HCT116 (cell line): ENCODE measurements around the gene TSC22D1. TPM values are rescaled to one million over a fixed set of nuclear protein-coding genes. Genes with fewer than 3 reads are reported as not detected.

Experiments
- ATAC-seq: fragments of 200-7000 bp; cut with Tn5 transposase; 2 replicates; pipeline ENCODE4 v1.9.1; 2020; ENCODE audit warnings: mild to moderate bottlenecking, moderate library complexity
- BruUV-seq: library from RNA; stranded (reverse); fragments of 400-500 nt; replicated peaks from 2 replicates; lab custom pipeline; 2021; lab: Mats Ljungman, UMichigan
- CTCF ChIA-PET: fragments of 300-600 bp; sonication (Branson Sonifier 250); formaldehyde crosslinking; loops from one replicate; lab custom pipeline; 2021; ENCODE audit warnings: antibody characterized with exemption; lab: Charles Lee
- POLR2A ChIA-PET: fragments of 300-600, 350-600 bp; sonication (Branson Sonifier 250); formaldehyde crosslinking; loops from one replicate; lab custom pipeline; 2021; ENCODE audit warnings: antibody characterized with exemption; lab: Charles Lee
- RAD21 ChIA-PET, 2 experiments: fragments of 300-600 bp; sonication (Branson Sonifier 250); formaldehyde crosslinking; loops; one replicate each; lab custom pipeline; 2023; ENCODE audit warnings: low total read pairs in 2 of 2; ENCODE audit not compliant: uncharacterized antibody in 2 of 2, unreplicated experiment in 2 of 2, low non-redundant PET in 1 of 2; lab: Charles Lee
- DNase-seq: peaks from one replicate; pipeline ENCODE4 v3.0.0-alpha.2; 2010; ENCODE audit warnings: low read depth, low spot score
- H2AFZ ChIP-seq: fragments of 200-600 bp; shearing (Covaris generic), sonication (generic); 2 replicates; pipeline ENCODE4 v1.6.1; 2017; ENCODE audit warnings: low read depth, mixed run types, mixed read lengths, antibody characterized with exemption, low read length; ENCODE audit not compliant: poor library complexity, severe bottlenecking
- H3K27ac ChIP-seq: 2 replicates; pipeline ENCODE4 v1.5.1; 2012; ENCODE audit warnings: low read depth, low read length
- H3K27me3 ChIP-seq: fragments of 200-600 bp; sonication (generic); 2 replicates; pipeline ENCODE4 v1.6.1; 2016; ENCODE audit warnings: mixed run types, low read length, mixed read lengths; ENCODE audit not compliant: insufficient read depth
- H3K36me3 ChIP-seq, 2 experiments: fragments of 200-500 bp in 1 of 2; fragments of 200-600 bp in 1 of 2; sonication (Bioruptor generic) in 1 of 2; sonication (generic) in 1 of 2; 2 replicates each; pipeline versions ENCODE4 v1.5.1 to v1.6.1; 2014 to 2016; ENCODE audit warnings: low read length in 2 of 2, inconsistent platforms in 1 of 2, mixed read lengths in 1 of 2, mixed run types in 1 of 2; ENCODE audit not compliant: insufficient read depth in 2 of 2, control insufficient read depth in 1 of 2
- H3K4me1 ChIP-seq, 2 experiments: fragments of 200-600 bp in 1 of 2; sonication (generic) in 1 of 2; 2 replicates each; pipeline versions ENCODE4 v1.5.1 to v1.6.1; 2012 to 2017; ENCODE audit warnings: low read length in 2 of 2, inconsistent platforms in 1 of 2, mild to moderate bottlenecking in 1 of 2, mixed read lengths in 1 of 2, mixed run types in 1 of 2, moderate library complexity in 1 of 2; ENCODE audit not compliant: insufficient read depth in 2 of 2, control insufficient read depth in 1 of 2
- H3K4me2 ChIP-seq: fragments of 200-600 bp; sonication (generic); 2 replicates; pipeline ENCODE4 v1.6.1; 2017; ENCODE audit warnings: mixed run types, low read length, mixed read lengths
- H3K4me3 ChIP-seq, 2 experiments: fragments of 200-600 bp in 1 of 2; sonication (generic) in 1 of 2; replicated peaks in 1 of 2; 2 replicates each; pipeline ENCODE4 v1.5.1; 2011 to 2016; ENCODE audit warnings: low read length in 2 of 2, control low read depth in 1 of 2, low read depth in 1 of 2, mild to moderate bottlenecking in 1 of 2, mixed read lengths in 1 of 2, mixed run types in 1 of 2
- H3K79me2 ChIP-seq: fragments of 200-600 bp; sonication (generic); 2 replicates; pipeline ENCODE4 v1.6.1; 2017; ENCODE audit warnings: mild to moderate bottlenecking, mixed run types, low read length, moderate library complexity, mixed read lengths; ENCODE audit not compliant: insufficient read depth
- H3K9ac ChIP-seq: fragments of 200-600 bp; sonication (generic); 2 replicates; pipeline ENCODE4 v1.6.1; 2016; ENCODE audit warnings: low read length, mixed read lengths
- H3K9me2 ChIP-seq: fragments of 200-600 bp; sonication (generic), shearing (Covaris generic); 2 replicates; pipeline ENCODE4 v1.6.1; 2017; ENCODE audit warnings: mixed run types, mild to moderate bottlenecking, moderate library complexity; ENCODE audit not compliant: insufficient read depth
- H3K9me3 ChIP-seq, 2 experiments: fragments of 200-500 bp in 1 of 2; fragments of 200-600 bp in 1 of 2; sonication (Bioruptor generic) in 1 of 2; sonication (generic) in 1 of 2; 2 replicates each; pipeline ENCODE4 v1.6.1; 2014 to 2017; ENCODE audit warnings: low read length in 2 of 2, mixed read lengths in 2 of 2, inconsistent platforms in 1 of 2, low read depth in 1 of 2, mild to moderate bottlenecking in 1 of 2, mixed run types in 1 of 2, moderate library complexity in 1 of 2; ENCODE audit not compliant: control insufficient read depth in 1 of 2, insufficient read depth in 1 of 2
- H4K20me1 ChIP-seq: fragments of 200-600 bp; sonication (generic), shearing (Covaris generic); 2 replicates; pipeline ENCODE4 v1.6.1; 2017; ENCODE audit warnings: mixed run types, mild to moderate bottlenecking, moderate library complexity; ENCODE audit not compliant: insufficient read depth
- ATF3 ChIP-seq: IDR thresholded peaks from 2 replicates; pipeline ENCODE4 v1.6.1; 2012
- CBX3 ChIP-seq: IDR thresholded peaks from 2 replicates; pipeline ENCODE4 v1.6.1; 2012; ENCODE audit warnings: low read depth
- CEBPB ChIP-seq: IDR thresholded peaks from 2 replicates; pipeline ENCODE4 v1.6.1; 2012; ENCODE audit warnings: low read depth
- CTCF ChIP-seq, 3 experiments: fragments of 200-600 bp in 1 of 3; sonication (generic) in 1 of 3; IDR thresholded peaks in 2 of 3; conservative IDR thresholded peaks in 1 of 3; 2 replicates each; pipeline ENCODE4 v1.5.1; 2012 to 2017; ENCODE audit warnings: low read depth in 2 of 3, low read length in 2 of 3, antibody characterized with exemption in 1 of 3, borderline replicate concordance in 1 of 3, control low read depth in 1 of 3, mild to moderate bottlenecking in 1 of 3, mixed read lengths in 1 of 3, mixed run types in 1 of 3, moderate library complexity in 1 of 3; ENCODE audit not compliant: insufficient read depth in 1 of 3
- EGR1 ChIP-seq: IDR thresholded peaks from 2 replicates; pipeline ENCODE4 v1.6.1; 2012; ENCODE audit warnings: low read depth
- ELF1 ChIP-seq: IDR thresholded peaks from 2 replicates; pipeline ENCODE4 v1.6.1; 2012; ENCODE audit warnings: low read depth, borderline replicate concordance
- EZH2 ChIP-seq: fragments of 200-600 bp; sonication (generic); IDR thresholded peaks from 2 replicates; pipeline ENCODE4 v1.6.1; 2017; ENCODE audit warnings: antibody characterized with exemption, mixed run types
- FOSL1 ChIP-seq: IDR thresholded peaks from 2 replicates; pipeline ENCODE4 v1.6.1; 2012; ENCODE audit warnings: low read depth
- JUND ChIP-seq: IDR thresholded peaks from 2 replicates; pipeline ENCODE4 v1.6.1; 2012
- MAX ChIP-seq: IDR thresholded peaks from 2 replicates; pipeline ENCODE4 v1.6.1; 2012
- POLR2A ChIP-seq: IDR thresholded peaks from 2 replicates; pipeline ENCODE4 v1.7.0; 2011; ENCODE audit warnings: borderline replicate concordance; ENCODE audit not compliant: insufficient read depth, insufficient read length; ENCODE audit errors: extremely low read depth
- RAD21 ChIP-seq: IDR thresholded peaks from 2 replicates; pipeline ENCODE4 v1.6.1; 2012; ENCODE audit warnings: low read depth, mild to moderate bottlenecking
- REST ChIP-seq: IDR thresholded peaks from 2 replicates; pipeline ENCODE4 v1.6.1; 2012; ENCODE audit warnings: low read depth
- SIN3A ChIP-seq: IDR thresholded peaks from 2 replicates; pipeline ENCODE4 v1.6.1; 2012; ENCODE audit warnings: low read depth
- SP1 ChIP-seq: IDR thresholded peaks from 2 replicates; pipeline ENCODE4 v1.6.1; 2012; ENCODE audit warnings: low read depth
- SRF ChIP-seq: IDR thresholded peaks from 2 replicates; pipeline ENCODE4 v1.6.1; 2012; ENCODE audit warnings: low read depth
- YY1 ChIP-seq: IDR thresholded peaks from 2 replicates; pipeline ENCODE4 v1.6.1; 2011; ENCODE audit warnings: low read length, low read depth, moderate library complexity, mild to moderate bottlenecking; ENCODE audit not compliant: insufficient replicate concordance; ENCODE audit errors: extremely low read depth
- ZBTB33 ChIP-seq: IDR thresholded peaks from 2 replicates; pipeline ENCODE4 v1.6.1; 2011; ENCODE audit warnings: mild to moderate bottlenecking, low read length, moderate library complexity; ENCODE audit not compliant: insufficient replicate concordance; ENCODE audit errors: extremely low read depth
- ZFX ChIP-seq: fragments of 450-650 bp; IDR thresholded peaks from 2 replicates; pipeline ENCODE4 v1.6.1; 2017
- ZNF274 ChIP-seq: fragments of 200-500 bp; sonication (Bioruptor generic); IDR thresholded peaks from 2 replicates; pipeline ENCODE4 v1.6.1; 2014; ENCODE audit warnings: mild to moderate bottlenecking, low read depth, low read length, inconsistent platforms
- intact Hi-C: fragments of 100-400 bp; cut with micrococcal nuclease; formaldehyde crosslinking; loops from 2 replicates; pipeline ENCODE4 v1.10.0; 2022
- total RNA-seq: library from RNA; stranded (reverse); gene quantifications from one replicate; pipeline ENCODE4 v1.2.1, GENCODE V29; 2021; ENCODE audit not compliant: unreplicated experiment

Gene TSC22D1
- total RNA-seq, 1 experiment from 2014 or later: 268 TPM

DNA sequence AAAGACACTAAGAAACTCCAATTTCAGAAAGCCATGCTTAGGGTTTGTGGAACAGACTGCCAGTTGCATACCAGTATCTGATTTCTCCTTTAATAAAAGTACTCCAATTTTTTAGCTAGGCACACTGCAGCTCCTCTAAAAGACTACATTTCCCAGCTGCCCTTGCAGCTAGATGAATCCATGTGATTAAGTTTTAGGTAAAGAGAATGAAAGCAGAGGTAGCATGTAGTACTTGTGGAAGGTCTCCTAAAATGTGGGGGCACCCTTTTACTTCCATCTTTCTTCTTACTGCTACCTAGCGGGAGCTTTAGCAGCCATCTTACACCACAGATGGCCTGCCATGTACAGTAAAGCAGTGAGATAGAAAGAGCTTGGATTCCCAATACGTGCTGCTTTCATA lies 33.0 kb upstream of the TSC22D1 start:
- POLR2A ChIA-PET: no interaction called here

More for the DNA sequence above, 33.0 kb upstream of the TSC22D1 start:
- no peak overlapping the region for H3K9ac ChIP-seq
- RAD21 ChIA-PET: no interaction called here
- ATAC-seq: 0 out of 2 replicates have a peak, but pooled peaks have one; percentile 34
- no peaks in the 10 kb centered on the region for H3K79me2 ChIP-seq
- BruUV-seq: no TSS peak
- H3K27me3 ChIP-seq: no peaks in the 10 kb centered on the region
- H2AFZ ChIP-seq: peak overlapping the region; percentile 49
- H3K27ac ChIP-seq: no peak overlapping the region
- no peak overlapping the region for H3K4me2 ChIP-seq
- CTCF ChIA-PET: no interaction called here
- H3K9me2 ChIP-seq: no peaks in the 10 kb centered on the region
- no peaks in the 10 kb centered on the region for H4K20me1 ChIP-seq
- no peaks in the 10 kb centered on the region for H3K9me3 ChIP-seq
- intact Hi-C loops: no loop called here
- TF ChIP-seq MAX: no peak
- TF ChIP-seq ZBTB33: no peak
- no peak for TF ChIP-seq JUND
- TF ChIP-seq SIN3A: no peak
- TF ChIP-seq FOSL1: no peak
- TF ChIP-seq EGR1: no peak
- TF ChIP-seq ZFX: no peak
- TF ChIP-seq SP1: no peak
- no peak for TF ChIP-seq REST
- TF ChIP-seq CTCF (IDR thresholded peaks at IDR 0.05 in 2 of 3, conservative IDR thresholded peaks at IDR 0.05 in 1 of 3; ENCODE audit: borderline replicate concordance in 1 of 3, insufficient read depth in 1 of 3, low read depth in 2 of 3, low read length in 2 of 3): no peak
- no peak for TF ChIP-seq YY1
- TF ChIP-seq RAD21: no peak
- TF ChIP-seq EZH2: no peak
- TF ChIP-seq ELF1: no peak
- no peak for TF ChIP-seq CBX3
- TF ChIP-seq CEBPB: no peak
- no peak for TF ChIP-seq ZNF274
- TF ChIP-seq SRF: no peak
- no peak for TF ChIP-seq ATF3
- TF ChIP-seq POLR2A: no peak
- TF ChIP-seq, all 23 proteins: peak for 0
- Histone ChIP-seq H3K4me1 (no peaks in the 10 kb centered on the region), H3K4me3 (no peak overlapping the region), H3K36me3 (no peaks in the 10 kb centered on the region)
- no peak for DNase-seq
